Epithelial cell of esophagus (primary cell): Measurements from ENCODE around the gene ARIH2.

Experiments
- DNase-seq: peaks from one replicate; pipeline ENCODE4 v3.0.0; 2010; ENCODE audit warnings: low read depth
- H3K4me3 ChIP-seq: 2 replicates; pipeline ENCODE4 v1.5.1; 2011; ENCODE audit warnings: mild to moderate bottlenecking, low read length, control low read depth
- TF ChIP-seq, protein P1 (sequence below): IDR thresholded peaks from 2 replicates; pipeline ENCODE4 v1.5.1; 2011; ENCODE audit warnings: low read depth, mild to moderate bottlenecking, low read length, control low read depth, inconsistent platforms; ENCODE audit not compliant: insufficient read depth; ENCODE audit errors: missing control alignments

The ARIH2 gene

DNA sequence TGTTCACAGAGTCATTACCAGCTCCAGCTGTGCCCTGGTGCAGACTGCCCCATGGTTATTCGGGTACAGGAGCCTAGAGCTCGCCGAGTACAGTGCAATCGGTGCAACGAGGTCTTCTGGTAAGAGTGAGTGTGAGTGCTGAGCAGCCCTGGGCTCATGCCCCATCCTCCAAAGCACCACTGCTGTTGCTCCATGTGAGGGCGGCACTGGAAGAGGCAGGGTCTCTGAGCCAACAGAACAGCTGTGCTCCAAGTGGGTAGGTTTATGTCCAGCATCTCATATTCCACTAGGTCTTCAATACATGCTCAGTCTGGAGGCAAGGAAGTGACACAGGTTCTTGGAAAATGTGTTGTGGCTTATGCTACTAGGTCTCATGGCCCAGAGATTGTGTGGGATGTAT lies 51.9 kb downstream of the ARIH2 start:
- no peak for DNase-seq
- TF ChIP-seq, protein P1, sequence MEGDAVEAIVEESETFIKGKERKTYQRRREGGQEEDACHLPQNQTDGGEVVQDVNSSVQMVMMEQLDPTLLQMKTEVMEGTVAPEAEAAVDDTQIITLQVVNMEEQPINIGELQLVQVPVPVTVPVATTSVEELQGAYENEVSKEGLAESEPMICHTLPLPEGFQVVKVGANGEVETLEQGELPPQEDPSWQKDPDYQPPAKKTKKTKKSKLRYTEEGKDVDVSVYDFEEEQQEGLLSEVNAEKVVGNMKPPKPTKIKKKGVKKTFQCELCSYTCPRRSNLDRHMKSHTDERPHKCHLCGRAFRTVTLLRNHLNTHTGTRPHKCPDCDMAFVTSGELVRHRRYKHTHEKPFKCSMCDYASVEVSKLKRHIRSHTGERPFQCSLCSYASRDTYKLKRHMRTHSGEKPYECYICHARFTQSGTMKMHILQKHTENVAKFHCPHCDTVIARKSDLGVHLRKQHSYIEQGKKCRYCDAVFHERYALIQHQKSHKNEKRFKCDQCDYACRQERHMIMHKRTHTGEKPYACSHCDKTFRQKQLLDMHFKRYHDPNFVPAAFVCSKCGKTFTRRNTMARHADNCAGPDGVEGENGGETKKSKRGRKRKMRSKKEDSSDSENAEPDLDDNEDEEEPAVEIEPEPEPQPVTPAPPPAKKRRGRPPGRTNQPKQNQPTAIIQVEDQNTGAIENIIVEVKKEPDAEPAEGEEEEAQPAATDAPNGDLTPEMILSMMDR, result no peak
- no peak overlapping the region for H3K4me3 ChIP-seq

DNA sequence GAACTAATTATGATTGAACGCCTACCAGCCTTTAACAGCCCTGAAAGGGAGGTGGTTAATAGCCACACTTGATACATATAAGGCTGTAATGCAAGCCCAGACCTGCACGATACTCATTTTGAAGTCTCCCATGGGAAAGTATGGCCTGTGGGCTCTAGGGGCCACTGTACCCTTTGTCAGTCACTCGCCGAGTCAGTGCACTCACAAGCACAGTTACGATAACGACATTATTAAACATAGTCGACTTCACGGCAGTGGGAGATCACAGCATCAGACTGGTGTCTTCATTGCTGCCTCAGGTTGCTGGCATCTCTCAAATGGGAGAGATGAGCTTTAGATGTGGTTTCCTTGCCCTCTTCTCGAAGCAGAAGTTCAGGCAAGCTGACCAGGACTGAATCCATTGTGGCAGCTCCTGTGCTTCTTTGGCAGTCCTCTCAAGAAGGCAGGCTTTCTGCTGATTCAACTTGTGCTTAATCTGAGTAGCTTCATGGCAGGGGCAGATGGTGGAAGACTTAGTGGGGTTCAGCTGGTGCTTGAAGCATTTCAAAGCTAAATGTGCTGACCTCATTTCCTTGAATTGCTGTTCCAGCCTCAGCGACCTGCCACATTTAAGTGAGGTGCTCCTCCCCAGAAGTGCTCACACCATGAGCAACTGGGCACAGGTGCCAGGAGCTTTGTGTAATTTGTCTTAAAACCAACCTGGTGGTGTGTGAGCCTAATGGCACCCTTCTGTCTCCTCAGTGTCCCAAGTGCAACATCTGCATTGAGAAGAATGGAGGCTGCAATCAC lies 55.6 kb downstream of the ARIH2 start:
- H3K4me3 ChIP-seq, result no peak overlapping the region
- TF ChIP-seq, protein P1, result no peak

DNA sequence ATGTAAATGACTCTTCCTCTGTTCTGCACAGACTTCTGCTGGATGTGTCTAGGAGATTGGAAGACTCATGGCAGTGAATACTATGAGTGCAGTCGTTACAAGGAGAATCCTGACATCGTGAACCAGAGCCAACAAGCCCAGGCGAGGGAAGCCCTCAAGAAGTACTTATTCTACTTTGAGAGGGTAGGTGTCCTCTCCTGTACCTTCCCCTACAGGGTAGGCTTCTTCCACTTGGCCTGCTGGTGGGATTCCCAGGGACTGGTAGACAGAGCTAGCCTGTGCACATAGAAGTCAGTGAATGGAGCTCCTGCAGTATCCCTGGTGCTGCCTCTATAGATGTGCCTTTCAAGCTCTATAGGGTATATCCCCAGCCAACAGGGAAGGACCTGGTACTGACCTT lies 60.8 kb downstream of the ARIH2 start:
- TF ChIP-seq, protein P1, result no peak
- H3K4me3 ChIP-seq, result no peak overlapping the region

More for the DNA sequence above, 55.6 kb downstream of the ARIH2 start:
- no peak for DNase-seq

DNA sequence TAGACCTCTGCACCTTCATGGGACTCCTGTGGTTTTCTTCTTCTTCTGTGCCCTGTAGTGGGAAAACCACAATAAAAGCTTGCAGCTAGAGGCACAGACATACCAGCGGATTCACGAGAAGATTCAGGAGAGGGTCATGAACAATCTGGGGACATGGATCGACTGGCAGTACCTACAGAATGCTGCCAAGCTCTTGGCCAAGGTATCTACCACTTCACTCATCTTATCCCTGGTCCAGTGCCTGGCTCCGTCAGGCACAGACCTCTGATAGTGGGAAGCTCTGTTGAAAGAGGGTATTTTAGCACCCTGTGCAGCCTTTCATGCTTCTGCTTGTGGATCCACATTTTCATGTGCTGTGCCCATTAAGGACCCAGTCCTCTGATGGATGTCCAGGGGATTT lies 61.7 kb downstream of the ARIH2 start:
- TF ChIP-seq, protein P1, result no peak
- no peak for DNase-seq
- H3K4me3 ChIP-seq, result no peak overlapping the region

More for the DNA sequence above, 60.8 kb downstream of the ARIH2 start:
- no peak for DNase-seq

DNA sequence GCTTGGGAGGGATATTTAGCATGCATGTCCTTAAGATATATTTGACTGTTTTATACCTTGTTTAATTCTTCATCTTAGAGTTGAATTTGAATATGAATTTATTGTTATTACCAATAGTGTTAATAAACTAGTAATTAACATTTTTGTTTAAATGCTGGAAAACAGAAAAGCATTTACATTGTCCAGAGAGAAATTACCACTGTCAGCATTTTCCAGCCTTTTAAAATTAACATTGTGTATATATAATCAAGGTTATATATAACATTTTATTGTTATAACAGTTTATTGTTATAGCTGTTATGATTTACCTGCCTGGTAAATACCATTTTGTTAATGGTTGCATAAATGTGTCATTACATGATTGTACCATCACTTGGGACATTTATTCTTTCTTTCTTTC lies 63.4 kb downstream of the ARIH2 start:
- TF ChIP-seq, protein P1, result no peak
- H3K4me3 ChIP-seq, result no peak overlapping the region
- DNase-seq, result no peak

DNA sequence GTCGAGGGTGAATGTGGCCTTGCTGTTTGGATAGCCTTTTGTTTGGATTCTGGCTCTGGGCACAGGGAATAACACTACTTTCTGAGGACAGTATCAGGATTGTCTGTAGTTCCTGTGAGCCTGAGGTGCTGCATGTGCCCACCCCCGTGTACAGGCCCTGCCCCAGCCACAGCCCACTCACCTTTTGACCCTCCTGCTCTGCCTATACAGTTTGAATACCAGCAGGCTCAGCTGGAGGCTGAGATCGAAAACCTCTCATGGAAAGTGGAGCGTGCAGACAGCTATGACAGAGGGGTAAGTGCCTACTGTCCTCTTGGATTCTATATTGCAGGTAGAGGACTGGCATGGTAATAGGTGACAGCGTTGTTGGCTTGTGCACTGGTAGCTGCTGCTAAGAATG lies 64.0 kb downstream of the ARIH2 start:
- no peak overlapping the region for H3K4me3 ChIP-seq
- TF ChIP-seq, protein P1, result no peak
- no peak for DNase-seq

DNA sequence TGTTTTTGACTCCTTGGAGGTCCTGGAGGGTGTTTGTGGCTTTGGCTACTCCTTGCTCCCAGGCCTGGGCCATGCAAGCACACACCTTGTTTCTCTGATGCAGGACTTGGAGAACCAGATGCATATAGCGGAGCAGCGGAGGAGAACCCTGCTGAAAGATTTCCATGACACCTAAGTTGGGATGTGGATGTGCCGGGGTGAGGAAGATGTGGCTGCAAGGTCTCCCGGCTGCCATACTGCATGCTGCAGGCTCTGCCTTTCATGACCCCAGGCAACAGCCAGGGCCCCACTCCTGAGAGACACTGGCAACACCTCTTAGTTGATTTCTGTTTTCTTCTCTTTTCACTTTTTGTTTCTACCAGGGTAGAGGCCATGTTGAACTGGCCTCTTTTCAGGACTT lies 64.5 kb downstream of the ARIH2 start:
- no peak for DNase-seq
- no peak overlapping the region for H3K4me3 ChIP-seq
- TF ChIP-seq, protein P1, result no peak
